Suprapubic skin (tissue), 4 donors: ENCODE measurements around the gene BRWD1. TPM values are rescaled to one million over a fixed set of nuclear protein-coding genes. Genes with fewer than 3 reads are reported as not detected.

Source experiments
- DNase-seq, 2 donors: peaks; one replicate each; pipeline ENCODE4 v3.0.0-alpha.2; 2019; ENCODE audit warnings: low spot score in 2 of 2
- H3K27ac ChIP-seq: fragments of 200-600 bp; sonication (generic); one replicate; pipeline ENCODE4 v1.5.1; 2019
- H3K27me3 ChIP-seq: fragments of 200-600 bp; sonication (generic); one replicate; pipeline ENCODE4 v1.5.1; 2019
- H3K36me3 ChIP-seq: fragments of 200-600 bp; sonication (generic); one replicate; pipeline ENCODE4 v1.5.1; 2019
- H3K4me1 ChIP-seq: fragments of 200-600 bp; sonication (generic); one replicate; pipeline ENCODE4 v1.5.1; 2019
- H3K4me3 ChIP-seq: fragments of 200-600 bp; sonication (generic); one replicate; pipeline ENCODE4 v1.5.1; 2019; ENCODE audit warnings: mild to moderate bottlenecking
- H3K9me3 ChIP-seq: fragments of 200-600 bp; sonication (generic); one replicate; pipeline ENCODE4 v1.5.1; 2019
- CTCF ChIP-seq, 2 donors: fragments of 200-600 bp in 1 of 2; fragments of 450-650 bp in 1 of 2; sonication (generic) in 1 of 2; IDR thresholded peaks; one replicate each; pipeline ENCODE4 v1.5.1; 2016 to 2019; ENCODE audit warnings: antibody characterized with exemption in 2 of 2, mild to moderate bottlenecking in 1 of 2, moderate library complexity in 1 of 2
- EP300 ChIP-seq: sonication (generic); formaldehyde crosslinking; IDR thresholded peaks from one replicate; pipeline ENCODE4 v1.6.1; 2017; ENCODE audit warnings: antibody characterized with exemption
- POLR2A ChIP-seq, 2 donors: fragments of 450-650 bp; IDR thresholded peaks; one replicate each; pipeline ENCODE4 v1.6.1; 2017; ENCODE audit warnings: antibody characterized with exemption in 2 of 2, mild to moderate bottlenecking in 2 of 2, moderate library complexity in 2 of 2
- POLR2AphosphoS5 ChIP-seq, 3 donors: sonication (generic); formaldehyde crosslinking; IDR thresholded peaks; one replicate each; pipeline ENCODE4 v1.6.1; 2017; ENCODE audit warnings: antibody characterized with exemption in 3 of 3
- WGBS: methylation state at CpG from one replicate; pipeline ENCODE4 v1.1.5; 2018; 5-methylcytosine and 5-hydroxymethylcytosine counted together
- total RNA-seq, 4 donors: library from RNA; depleted of rRNA; stranded (reverse); fragments of >200 nt; gene quantifications; one replicate each; pipeline ENCODE4 v1.1.0, GENCODE V29; 2016

BRWD1 gene
- total RNA-seq, 4 donors from 2014 or later: 45.7 to 143 (median 63.1) TPM

DNA sequence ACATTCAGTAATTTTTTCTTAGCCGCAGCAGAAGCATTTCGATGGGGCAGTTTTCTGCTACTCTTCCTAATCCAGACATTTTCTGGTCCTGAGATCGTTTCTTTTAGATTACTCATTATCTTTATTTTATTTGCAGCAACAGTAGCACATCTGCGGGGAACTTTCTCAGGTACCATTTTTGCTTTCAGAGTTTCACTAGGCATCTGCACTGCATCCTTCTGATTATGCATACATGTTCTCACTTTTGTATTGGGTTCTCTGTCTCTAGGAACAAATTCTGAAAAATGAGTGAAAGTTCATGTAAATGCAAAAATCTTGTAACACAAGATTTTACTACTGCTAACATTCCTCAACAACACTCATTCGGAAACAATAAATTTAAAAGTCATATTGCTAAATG, 126.3 kb downstream of the BRWD1 start:
- peaks cover 33% of the 10 kb centered on the region for H3K4me1 ChIP-seq

GRCh38 chr21:39186676-39187075, 126.8 kb downstream of the BRWD1 start:
- Histone ChIP-seq H3K4me3 (no peak overlapping the region), H3K27me3 (no peaks in the 10 kb centered on the region), H3K27ac (no peak overlapping the region), H3K36me3 (no peaks in the 10 kb centered on the region), H3K4me1 (peaks cover 38% of the 10 kb centered on the region), H3K9me3 (no peaks in the 10 kb centered on the region)
- DNase-seq: no peak
- TF ChIP-seq CTCF (IDR thresholded peaks at IDR 0.05): no peak
- no peak for TF ChIP-seq POLR2A (IDR thresholded peaks at IDR 0.05)
- TF ChIP-seq POLR2AphosphoS5 (IDR thresholded peaks at IDR 0.05): no peak
- TF ChIP-seq EP300: no peak

More for the DNA sequence above, 126.3 kb downstream of the BRWD1 start:
- H3K4me3 ChIP-seq: no peak overlapping the region
- DNase-seq: no peak
- 55% methylated on average over 5 of the region's 5 CpGs for WGBS
- TF ChIP-seq POLR2AphosphoS5 (IDR thresholded peaks at IDR 0.05): no peak
- no peak for TF ChIP-seq EP300
- no peak for TF ChIP-seq CTCF (IDR thresholded peaks at IDR 0.05)
- TF ChIP-seq POLR2A (IDR thresholded peaks at IDR 0.05): no peak
- no peak overlapping the region for H3K27ac ChIP-seq
- no peaks in the 10 kb centered on the region for H3K27me3 ChIP-seq
- no peaks in the 10 kb centered on the region for H3K36me3 ChIP-seq
- H3K9me3 ChIP-seq: no peaks in the 10 kb centered on the region

DNA sequence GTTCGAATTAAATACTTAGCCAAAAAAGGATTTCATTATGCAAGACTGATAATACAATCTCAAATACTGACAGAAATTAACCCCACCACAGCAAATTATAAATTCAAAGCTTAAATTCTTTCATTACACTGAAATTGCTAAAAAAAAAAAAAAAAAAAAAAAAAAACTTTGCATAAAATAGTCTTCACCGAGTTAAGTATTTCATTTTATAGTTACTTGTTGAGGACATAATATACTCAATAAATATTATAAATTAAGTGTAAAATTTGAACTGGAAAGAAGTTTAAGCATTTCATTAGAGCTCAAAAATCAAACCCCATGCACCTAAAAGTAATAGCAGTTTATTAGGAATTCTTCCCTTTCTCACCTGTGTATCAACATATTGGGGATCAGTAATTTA, 128.3 kb downstream of the BRWD1 start:
- H3K9me3 ChIP-seq: no peaks in the 10 kb centered on the region
- H3K4me1 ChIP-seq: peaks cover 45% of the 10 kb centered on the region
- no peak for TF ChIP-seq POLR2A (IDR thresholded peaks at IDR 0.05)
- TF ChIP-seq EP300: no peak
- no peak for TF ChIP-seq POLR2AphosphoS5 (IDR thresholded peaks at IDR 0.05)
- no peak for TF ChIP-seq CTCF (IDR thresholded peaks at IDR 0.05)
- H3K27ac ChIP-seq: no peak overlapping the region
- no peaks in the 10 kb centered on the region for H3K27me3 ChIP-seq
- H3K4me3 ChIP-seq: no peak overlapping the region
- H3K36me3 ChIP-seq: no peaks in the 10 kb centered on the region
- 60% methylated on average over 2 of the region's 2 CpGs for whole genome bisulfite sequencing
- no peak for DNase-seq

DNA sequence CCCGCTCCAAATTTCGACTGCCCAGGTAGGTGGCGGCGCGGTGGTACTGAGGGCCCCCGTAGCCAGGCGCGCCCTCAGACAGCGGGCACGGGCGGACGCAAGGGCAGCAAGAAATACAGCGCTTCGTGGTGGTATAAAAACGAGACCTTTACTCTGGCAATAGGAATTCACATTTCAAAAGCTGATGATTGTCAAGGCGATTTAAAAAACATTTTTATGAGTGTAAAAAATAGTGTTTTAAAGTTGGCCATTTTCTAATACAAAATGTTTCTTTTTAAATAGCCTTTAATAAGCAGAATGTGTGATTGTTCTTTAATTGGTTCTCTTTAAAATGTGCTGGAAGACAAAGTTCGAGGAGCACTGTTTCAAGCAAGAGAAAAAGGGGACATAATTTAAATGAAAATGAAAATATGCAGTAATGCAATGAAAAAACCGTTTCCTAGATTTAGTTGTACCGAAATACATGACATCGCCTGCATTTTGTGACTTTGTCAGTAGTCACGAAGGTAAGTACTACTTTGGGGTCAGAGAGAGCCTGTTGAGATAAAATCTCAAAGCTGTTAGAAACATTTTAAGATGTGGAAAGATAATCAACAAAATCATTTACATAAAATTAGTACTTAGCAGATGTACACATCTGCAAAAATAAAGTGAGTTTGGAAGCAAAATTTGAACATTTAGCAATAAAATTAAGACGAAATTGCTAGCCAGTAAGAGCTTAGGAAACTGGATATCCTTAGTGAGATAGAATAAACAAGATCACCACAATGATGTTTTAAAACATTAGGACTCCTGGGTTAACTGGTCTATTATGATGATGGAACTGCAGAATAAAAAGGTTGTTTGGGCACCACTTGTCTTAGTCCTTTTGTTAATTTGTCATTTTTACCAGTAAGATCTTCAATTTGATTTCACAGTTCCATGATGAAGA, 129.1 kb downstream of the BRWD1 start:
- Histone ChIP-seq H3K27me3 (no peaks in the 10 kb centered on the region), H3K36me3 (peaks cover 3% of the 10 kb centered on the region), H3K9me3 (no peaks in the 10 kb centered on the region), H3K27ac (peak overlapping the region; percentile 92), H3K4me1 (peaks cover 45% of the 10 kb centered on the region), H3K4me3 (peak overlapping the region; percentile 65)
- WGBS: 3% methylated on average over 22 of the region's 22 CpGs
- DNase-seq: no peak
- TF ChIP-seq POLR2AphosphoS5 (IDR thresholded peaks at IDR 0.05) (no peak), CTCF (IDR thresholded peaks at IDR 0.05) (no peak), POLR2A (IDR thresholded peaks at IDR 0.05) (no peak), EP300 (no peak)

- Histone ChIP-seq H3K4me3 (peak within 1 kb of the TSS; percentile 65), H3K27me3 (no peaks in the 10 kb centered on the region), H3K27ac (peak within 1 kb of the TSS; percentile 92), H3K4me1 (peaks cover 41% of the 10 kb centered on the region), H3K36me3 (peaks cover 9% of the 10 kb centered on the region), H3K9me3 (no peaks in the 10 kb centered on the region)
- peak; percentile 96 to 97 for DNase-seq
- TF ChIP-seq CTCF (IDR thresholded peaks at IDR 0.05) (no peak), EP300 (no peak), POLR2A (IDR thresholded peaks at IDR 0.05) (peak in 1 of 2 donors; percentile 72), POLR2AphosphoS5 (IDR thresholded peaks at IDR 0.05) (peak; percentile 54 to 89 (median 65))
- 2% methylated on average over 19 of the region's 76 CpGs for WGBS
Measured at GRCh38 chr21:39183272-39184049, 130.0 kb downstream of the BRWD1 start, which contains the start of gene PSMG1. PSMG1 (minus strand) TSS chr21:39183451; CDS start chr21:39183385, 66 bp downstream.
